Osteoblast (primary cell): ENCODE measurements around the gene BOLA2B. TPM values are rescaled to one million over a fixed set of nuclear protein-coding genes. Genes with fewer than 3 reads are reported as not detected.

Experiments
- DNase-seq: peaks from one replicate; pipeline ENCODE4 v3.0.0; 2011; ENCODE audit warnings: low spot score, mixed read lengths; ENCODE audit not compliant: insufficient read length; ENCODE audit errors: missing footprints
- H2AFZ ChIP-seq: 2 replicates; pipeline ENCODE4 v1.6.0; 2011; ENCODE audit warnings: mild to moderate bottlenecking, low read length
- H3K27ac ChIP-seq: 2 replicates; pipeline ENCODE4 v1.5.1; 2011; ENCODE audit warnings: mild to moderate bottlenecking, low read depth, low read length, moderate library complexity
- H3K27me3 ChIP-seq: 2 replicates; pipeline ENCODE4 v1.6.0; 2012; ENCODE audit warnings: mild to moderate bottlenecking, control low read depth, inconsistent platforms, low read length, moderate library complexity; ENCODE audit not compliant: insufficient read depth
- H3K36me3 ChIP-seq: 2 replicates; pipeline ENCODE4 v1.5.1; 2011; ENCODE audit warnings: mild to moderate bottlenecking, low read length, control low read depth, moderate library complexity; ENCODE audit not compliant: insufficient read depth
- H3K4me1 ChIP-seq: 2 replicates; pipeline ENCODE4 v1.5.1; 2011; ENCODE audit warnings: mild to moderate bottlenecking, low read length, control low read depth, moderate library complexity; ENCODE audit not compliant: insufficient read depth
- H3K4me2 ChIP-seq: 2 replicates; pipeline ENCODE4 v1.6.0; 2011; ENCODE audit warnings: mild to moderate bottlenecking, low read length; ENCODE audit not compliant: insufficient read depth
- H3K4me3 ChIP-seq: fragments of 200-600 bp; sonication (generic); 3 replicates; pipeline ENCODE4 v1.5.1; 2012; ENCODE audit warnings: mild to moderate bottlenecking, low read length, inconsistent platforms; ENCODE audit not compliant: insufficient read depth
- H3K79me2 ChIP-seq: 2 replicates; pipeline ENCODE4 v1.6.0; 2012; ENCODE audit warnings: mild to moderate bottlenecking, low read length, control low read depth, inconsistent platforms; ENCODE audit not compliant: insufficient read depth
- H3K9me3 ChIP-seq: 2 replicates; pipeline ENCODE4 v1.5.1; 2011; ENCODE audit warnings: low read depth, low read length, control low read depth
- H4K20me1 ChIP-seq: 2 replicates; pipeline ENCODE4 v1.6.0; 2012; ENCODE audit warnings: mild to moderate bottlenecking, low read length, control low read depth; ENCODE audit not compliant: insufficient read depth
- small RNA-seq: library from RNA; depleted of rRNA; stranded (forward); fragments of <200 nt; gene quantifications from one replicate; pipeline ENCODE3, GENCODE V24; 2012
- total RNA-seq: library from RNA; depleted of rRNA; stranded (reverse); fragments of >200 nt; gene quantifications from 2 replicates; pipeline ENCODE4 v1.2.3, GENCODE V29; 2012
- TF ChIP-seq, protein P1 (sequence below): IDR thresholded peaks from 2 replicates; pipeline ENCODE4 v1.5.1; 2011; ENCODE audit warnings: mild to moderate bottlenecking, low read depth, low read length, moderate library complexity; ENCODE audit errors: extremely low read depth

The BOLA2B gene
- total RNA-seq, 1 donor, result 64.8 TPM

GRCh38 chr16:30144917-30145316 is 48.5 kb downstream of the BOLA2B start:
- Histone ChIP-seq H3K4me3 (no peak overlapping the region), H4K20me1 (no peaks in the 10 kb centered on the region), H3K79me2 (no peaks in the 10 kb centered on the region), H3K27me3 (no peaks in the 10 kb centered on the region), H3K27ac (no peak overlapping the region), H3K36me3 (no peaks in the 10 kb centered on the region), H3K4me2 (no peak overlapping the region), H3K4me1 (no peaks in the 10 kb centered on the region), H2AFZ (no peak overlapping the region), H3K9me3 (no peaks in the 10 kb centered on the region)
- TF ChIP-seq, protein P1, sequence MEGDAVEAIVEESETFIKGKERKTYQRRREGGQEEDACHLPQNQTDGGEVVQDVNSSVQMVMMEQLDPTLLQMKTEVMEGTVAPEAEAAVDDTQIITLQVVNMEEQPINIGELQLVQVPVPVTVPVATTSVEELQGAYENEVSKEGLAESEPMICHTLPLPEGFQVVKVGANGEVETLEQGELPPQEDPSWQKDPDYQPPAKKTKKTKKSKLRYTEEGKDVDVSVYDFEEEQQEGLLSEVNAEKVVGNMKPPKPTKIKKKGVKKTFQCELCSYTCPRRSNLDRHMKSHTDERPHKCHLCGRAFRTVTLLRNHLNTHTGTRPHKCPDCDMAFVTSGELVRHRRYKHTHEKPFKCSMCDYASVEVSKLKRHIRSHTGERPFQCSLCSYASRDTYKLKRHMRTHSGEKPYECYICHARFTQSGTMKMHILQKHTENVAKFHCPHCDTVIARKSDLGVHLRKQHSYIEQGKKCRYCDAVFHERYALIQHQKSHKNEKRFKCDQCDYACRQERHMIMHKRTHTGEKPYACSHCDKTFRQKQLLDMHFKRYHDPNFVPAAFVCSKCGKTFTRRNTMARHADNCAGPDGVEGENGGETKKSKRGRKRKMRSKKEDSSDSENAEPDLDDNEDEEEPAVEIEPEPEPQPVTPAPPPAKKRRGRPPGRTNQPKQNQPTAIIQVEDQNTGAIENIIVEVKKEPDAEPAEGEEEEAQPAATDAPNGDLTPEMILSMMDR, result no peak
- no peak for DNase-seq

DNA sequence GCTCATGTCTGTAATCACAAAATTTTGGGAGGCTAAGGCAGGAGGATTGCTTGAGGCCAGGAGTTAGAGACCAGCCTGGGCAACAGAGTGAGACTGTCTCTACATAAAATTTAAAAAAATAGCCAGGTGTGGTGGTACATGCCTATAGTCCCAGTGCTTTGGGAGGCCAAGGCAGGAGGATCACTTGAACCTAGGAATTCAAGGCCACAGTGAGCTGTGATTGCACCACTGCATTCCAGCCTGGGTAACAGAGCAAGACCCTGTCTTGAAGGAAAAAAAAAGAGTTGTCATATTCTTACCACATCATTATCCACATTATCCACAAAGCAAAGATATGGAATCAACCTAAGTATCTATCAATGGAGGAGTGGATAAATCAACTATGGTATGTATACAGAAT is 49.4 kb downstream of the BOLA2B start:
- H3K36me3 ChIP-seq, result no peaks in the 10 kb centered on the region
- H3K4me1 ChIP-seq, result no peaks in the 10 kb centered on the region
- no peak overlapping the region for H3K27ac ChIP-seq
- no peaks in the 10 kb centered on the region for H4K20me1 ChIP-seq
- H3K79me2 ChIP-seq, result no peaks in the 10 kb centered on the region
- no peaks in the 10 kb centered on the region for H3K9me3 ChIP-seq
- no peak overlapping the region for H3K4me3 ChIP-seq
- no peak overlapping the region for H2AFZ ChIP-seq
- H3K4me2 ChIP-seq, result no peak overlapping the region
- H3K27me3 ChIP-seq, result no peaks in the 10 kb centered on the region
- TF ChIP-seq, protein P1, result no peak
- DNase-seq, result no peak

DNA sequence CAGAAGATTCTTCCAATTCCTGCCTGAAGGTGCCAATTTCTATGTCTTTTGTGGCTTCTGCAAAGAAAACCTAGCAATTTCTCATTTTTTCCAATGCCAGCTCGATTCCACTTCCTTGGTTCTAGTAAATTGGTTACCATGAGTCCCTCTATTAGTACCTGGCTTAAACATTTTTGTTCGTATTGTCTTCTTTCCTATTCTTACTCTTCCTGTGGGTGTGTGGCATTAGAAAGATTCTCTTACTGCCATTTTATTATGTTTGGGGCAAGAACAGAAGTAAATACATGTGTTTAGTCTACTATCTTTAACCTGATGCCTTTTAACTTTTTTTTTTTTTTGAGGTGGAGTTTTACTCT is 50.1 kb downstream of the BOLA2B start:
- no peak overlapping the region for H3K4me2 ChIP-seq

More for the DNA sequence above, 50.1 kb downstream of the BOLA2B start:
- Histone ChIP-seq H3K27me3 (no peaks in the 10 kb centered on the region), H3K9me3 (no peaks in the 10 kb centered on the region), H2AFZ (no peak overlapping the region), H3K36me3 (no peaks in the 10 kb centered on the region), H3K4me3 (no peak overlapping the region), H3K79me2 (no peaks in the 10 kb centered on the region), H3K4me1 (no peaks in the 10 kb centered on the region), H4K20me1 (no peaks in the 10 kb centered on the region), H3K27ac (no peak overlapping the region)
- DNase-seq, result no peak
- TF ChIP-seq, protein P1, result no peak

Small RNA genes lying within 50 kb of the gene (small RNA-seq; reads per million reads assigned to genes)
- gene AC106782.4, result not detected

Other genes with a start within 250 kb of the BOLA2B start
- gene TMEM219, start 231.6 kb downstream of the BOLA2B start, total RNA-seq, result 74.3 and 84.0 TPM in 2 replicates
- gene TAOK2, start 219.8 kb downstream of the BOLA2B start, total RNA-seq, result 37.1 and 39.1 TPM in 2 replicates
- 3.5 and 5.8 TPM in 2 replicates for gene HIRIP3, start 198.0 kb downstream of the BOLA2B start, total RNA-seq
- 14.5 and 16.8 TPM in 2 replicates for gene INO80E, start 197.4 kb downstream of the BOLA2B start, total RNA-seq
- not detected in 2 replicates for gene DOC2A, start 182.6 kb downstream of the BOLA2B start, total RNA-seq
- not detected in 2 replicates for gene C16orf92, start 170.5 kb downstream of the BOLA2B start, total RNA-seq
- gene TLCD3B, start 162.4 kb downstream of the BOLA2B start, total RNA-seq, result 0.36 TPM in 1 of 2 replicates, not detected in the other
- gene ALDOA, start 127.9 kb downstream of the BOLA2B start, total RNA-seq, result 579 and 705 TPM in 2 replicates
- 175 and 178 TPM in 2 replicates for gene PPP4C, start 117.7 kb downstream of the BOLA2B start, total RNA-seq
- 0.29 and 0.36 TPM in 2 replicates for gene TBX6, start 101.7 kb downstream of the BOLA2B start, total RNA-seq
- gene YPEL3, start 97.5 kb downstream of the BOLA2B start, total RNA-seq, result 28.2 and 31.2 TPM in 2 replicates
- 0.36 and 0.88 TPM in 2 replicates for gene GDPD3, start 80.1 kb downstream of the BOLA2B start, total RNA-seq
- 40.2 and 40.7 TPM in 2 replicates for gene MAPK3, start 70.4 kb downstream of the BOLA2B start, total RNA-seq
- gene CORO1A, start 10.1 kb downstream of the BOLA2B start, total RNA-seq, result 0.36 and 0.59 TPM in 2 replicates
- 19.9 and 23.3 TPM in 2 replicates for gene SLX1A, start 209 bp upstream of the BOLA2B start, total RNA-seq
- 4.1 and 6.2 TPM in 2 replicates for gene SULT1A3, start 5.6 kb upstream of the BOLA2B start, total RNA-seq
- gene NPIPB13, start 54.8 kb upstream of the BOLA2B start, total RNA-seq, result 5.9 and 7.2 TPM in 2 replicates
- 30.9 and 32.9 TPM in 2 replicates for gene CD2BP2, start 161.6 kb upstream of the BOLA2B start, total RNA-seq
- 26.5 and 31.5 TPM in 2 replicates for gene TBC1D10B, start 176.8 kb upstream of the BOLA2B start, total RNA-seq
- not detected in 2 replicates for gene MYL11, start 181.1 kb upstream of the BOLA2B start, total RNA-seq
- 0.29 TPM in 1 of 2 replicates, not detected in the other for gene SEPTIN1, start 188.9 kb upstream of the BOLA2B start, total RNA-seq
- gene ZNF48, start 201.8 kb upstream of the BOLA2B start, total RNA-seq, result 10.0 and 10.9 TPM in 2 replicates
- gene ZNF771, start 213.9 kb upstream of the BOLA2B start, total RNA-seq, result 10.9 and 14.8 TPM in 2 replicates
- gene DCTPP1, start 236.4 kb upstream of the BOLA2B start, total RNA-seq, result 13.6 and 13.8 TPM in 2 replicates